Omental fat pad (tissue), 4 donors: ENCODE results near the gene ASS1. TPM values are rescaled to one million over a fixed set of nuclear protein-coding genes. Genes with fewer than 3 reads are reported as not detected.
A peak's percentile ranks its signal among the peaks of the same experiment; 100 is the strongest.

Experiments
- ATAC-seq: fragments of 150-250 bp; one replicate; pipeline ENCODE4 v1.9.1; 2016; ENCODE audit warnings: mild to moderate bottlenecking, moderate library complexity; ENCODE audit not compliant: low FRiP score
- DNase-seq: peaks from one replicate; pipeline ENCODE4 v3.0.0-alpha.2; 2019; ENCODE audit warnings: low spot score
- CTCF ChIP-seq, 3 donors: fragments of 450-650 bp; IDR thresholded peaks; one replicate each; pipeline ENCODE4 v1.5.1; 2016 to 2017; ENCODE audit warnings: antibody characterized with exemption in 3 of 3, mild to moderate bottlenecking in 3 of 3, moderate library complexity in 2 of 3
- total RNA-seq, 4 donors: library from RNA; depleted of rRNA; stranded (reverse); fragments of >200 nt; gene quantifications; one replicate each; pipeline ENCODE4 v1.1.0, GENCODE V29; 2016

The ASS1 gene
- total RNA-seq, 4 donors from 2014 or later, result 250 to 621 (median 378) TPM

GRCh38 chr9:130498918-130499698, 54.3 kb downstream of the ASS1 start:
- no peak for DNase-seq
- ATAC-seq, result no peak
- TF ChIP-seq CTCF (IDR thresholded peaks at IDR 0.05), result no peak

GRCh38 chr9:130499804-130500263, 55.1 kb downstream of the ASS1 start:
- no peak for TF ChIP-seq CTCF (IDR thresholded peaks at IDR 0.05)
- DNase-seq (no peak), ATAC-seq (peak; percentile 6)

GRCh38 chr9:130500340-130501180, 55.8 kb downstream of the ASS1 start:
- TF ChIP-seq CTCF (IDR thresholded peaks at IDR 0.05), result no peak
- no peak for ATAC-seq
- no peak for DNase-seq

GRCh38 chr9:130501639-130502038, 56.9 kb downstream of the ASS1 start:
- no peak for DNase-seq
- TF ChIP-seq CTCF (IDR thresholded peaks at IDR 0.05), result no peak
- no peak for ATAC-seq

GRCh38 chr9:130508218-130508617, 63.5 kb downstream of the ASS1 start:
- ATAC-seq (no peak), DNase-seq (no peak)
- TF ChIP-seq CTCF (IDR thresholded peaks at IDR 0.05), result no peak

- no peak for TF ChIP-seq CTCF (IDR thresholded peaks at IDR 0.05)
- ATAC-seq (no peak), DNase-seq (no peak)
Observed at GRCh38 chr9:130512199-130512598, 67.4 kb downstream of the ASS1 start.
